ENCODE measurements around the gene ATG5.

GRCh38 chr6:106138151-106138550 is 187.4 kb downstream of the ATG5 start:
- TF ChIP-seq CTCF (IDR thresholded peaks at IDR 0.05) (no peak), POLR2A (IDR thresholded peaks at IDR 0.05) (no peak)
